NCI-H226 (cell line): Measurements from ENCODE around the gene KIRREL1.
A peak's percentile ranks its signal among the peaks of the same experiment; 100 is the strongest.
"Not testable (repeated sequence)": the region's sequence is repeated elsewhere in the genome, so short reads cannot be mapped to it uniquely, and the experiment has no call there.

ENCODE experiments used
- DNase-seq: peaks from one replicate; pipeline ENCODE4 v3.0.0-alpha.2; 2015

The KIRREL1 gene

DNA sequence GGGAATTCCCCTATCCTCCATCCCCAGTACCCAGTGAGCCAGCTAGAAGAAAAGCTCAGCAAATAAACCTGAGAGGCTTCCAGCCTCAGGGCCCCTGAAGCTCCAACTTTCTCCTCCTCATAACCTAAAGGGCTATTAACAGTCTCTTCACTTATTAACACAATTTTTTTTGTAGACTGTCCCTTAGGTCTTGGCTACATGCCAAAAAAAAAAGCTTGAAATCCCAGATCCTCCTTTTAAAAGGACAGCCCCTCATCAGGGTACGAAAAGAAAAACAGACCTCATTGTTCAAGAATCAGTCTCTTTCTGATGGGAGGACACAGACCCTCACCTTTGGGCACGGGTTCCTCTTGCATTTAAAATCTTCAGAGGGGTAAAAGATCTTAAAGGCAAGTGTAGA lies 114.5 kb downstream of the KIRREL1 start:
- no peak for DNase-seq

- DNase-seq: no peak
These were observed 119.7 kb downstream of the KIRREL1 start for GRCh38 chr1:158112994-158113758.

DNA sequence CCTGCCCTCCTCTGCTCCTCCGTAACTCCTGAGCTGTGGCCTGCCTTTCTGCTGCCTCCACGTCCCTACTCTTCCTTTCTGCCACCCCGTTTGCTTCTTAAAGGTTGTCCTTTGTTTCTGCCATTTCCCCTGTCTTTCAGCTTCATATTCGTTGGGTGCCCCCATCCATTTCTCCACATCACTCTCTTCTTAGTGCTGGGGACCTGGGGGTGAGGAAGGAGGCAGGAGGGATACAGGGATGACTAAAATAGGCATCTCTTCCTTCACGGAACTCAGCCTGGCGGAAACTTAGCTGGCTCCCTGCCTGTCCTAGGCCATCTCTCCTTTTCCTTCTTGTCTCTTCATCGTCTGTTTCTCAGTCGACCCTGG lies 120.3 kb downstream of the KIRREL1 start:
- DNase-seq: no peak

GRCh38 chr1:158115126-158115525 lies 121.7 kb downstream of the KIRREL1 start:
- no peak for DNase-seq

DNA sequence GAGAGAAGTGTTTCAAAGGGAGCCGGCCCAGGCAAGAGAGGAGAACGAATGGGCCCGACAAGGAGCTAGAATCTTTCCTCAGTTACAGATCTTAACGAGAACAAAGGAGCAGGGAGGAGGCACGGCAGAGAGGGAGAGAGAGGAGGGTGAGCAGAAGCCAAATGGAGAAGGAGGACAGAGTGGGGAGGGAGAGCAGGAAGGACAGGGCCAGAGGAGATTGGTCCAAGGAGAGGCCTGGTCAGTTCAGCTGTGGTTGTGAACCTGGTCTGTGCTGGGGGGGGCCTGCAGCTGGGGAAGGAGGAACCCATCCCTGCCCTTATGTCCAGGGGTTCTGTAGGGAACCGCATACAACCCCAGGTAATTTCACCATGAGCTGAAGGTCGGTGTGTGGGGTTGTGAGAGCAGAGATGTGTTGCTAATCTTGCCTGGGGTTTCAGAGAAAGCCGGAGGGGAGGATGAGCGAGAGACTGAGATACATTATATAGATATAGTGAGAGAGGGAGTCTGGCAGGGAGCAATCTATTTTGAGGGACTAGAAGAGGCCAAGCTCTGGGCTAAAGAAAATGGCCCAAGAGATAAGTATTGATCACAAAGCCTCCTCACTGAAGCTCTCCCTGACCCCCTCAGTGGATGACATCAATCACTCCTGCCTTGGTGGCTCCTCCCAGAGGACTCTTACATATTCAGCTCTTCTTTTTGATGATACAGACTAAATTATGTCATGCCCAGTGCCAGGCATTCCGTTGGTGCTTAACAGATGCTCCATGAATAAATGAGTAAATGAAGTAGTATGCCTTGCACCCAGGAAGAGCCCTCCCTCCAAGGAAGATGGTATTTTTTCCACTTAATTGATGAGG lies 123.1 kb downstream of the KIRREL1 start:
- DNase-seq: no peak

GRCh38 chr1:158117854-158118704 lies 124.6 kb downstream of the KIRREL1 start:
- DNase-seq: no peak

DNA sequence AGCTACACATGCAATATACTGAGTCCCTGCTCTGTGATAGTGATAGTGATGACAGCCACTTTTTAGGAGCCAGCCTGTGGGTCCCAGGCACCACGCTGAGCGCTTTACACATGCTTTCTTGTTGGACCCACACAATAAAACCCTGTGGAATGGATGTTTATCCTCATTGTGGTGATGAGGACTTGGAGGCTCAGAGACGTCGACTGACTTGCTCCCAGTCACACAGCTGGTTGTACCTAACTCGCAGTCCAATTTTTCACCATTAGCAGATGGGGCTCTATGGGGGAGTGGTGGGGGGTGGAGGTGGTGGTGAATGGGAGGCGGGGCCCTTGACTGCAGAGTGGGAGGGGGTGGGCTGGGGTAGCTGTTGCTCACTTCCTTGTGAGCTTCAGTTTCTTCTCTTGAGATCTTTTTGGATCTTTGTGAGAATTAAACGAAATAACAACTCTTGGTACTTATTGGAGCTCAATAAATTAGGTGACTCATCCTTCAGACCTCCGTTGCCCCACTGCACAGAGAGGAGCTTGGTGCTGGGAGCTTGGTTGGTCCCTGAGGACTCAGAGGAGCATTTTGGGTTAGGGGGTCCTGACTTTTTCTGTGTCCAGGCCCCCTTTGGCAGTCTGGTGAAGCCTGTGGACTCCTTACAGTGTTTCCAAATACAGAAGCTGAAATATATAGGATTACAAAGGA lies 125.4 kb downstream of the KIRREL1 start:
- no peak for DNase-seq

- DNase-seq: no peak
These were observed 126.7 kb downstream of the KIRREL1 start for GRCh38 chr1:158119976-158120653.

DNA sequence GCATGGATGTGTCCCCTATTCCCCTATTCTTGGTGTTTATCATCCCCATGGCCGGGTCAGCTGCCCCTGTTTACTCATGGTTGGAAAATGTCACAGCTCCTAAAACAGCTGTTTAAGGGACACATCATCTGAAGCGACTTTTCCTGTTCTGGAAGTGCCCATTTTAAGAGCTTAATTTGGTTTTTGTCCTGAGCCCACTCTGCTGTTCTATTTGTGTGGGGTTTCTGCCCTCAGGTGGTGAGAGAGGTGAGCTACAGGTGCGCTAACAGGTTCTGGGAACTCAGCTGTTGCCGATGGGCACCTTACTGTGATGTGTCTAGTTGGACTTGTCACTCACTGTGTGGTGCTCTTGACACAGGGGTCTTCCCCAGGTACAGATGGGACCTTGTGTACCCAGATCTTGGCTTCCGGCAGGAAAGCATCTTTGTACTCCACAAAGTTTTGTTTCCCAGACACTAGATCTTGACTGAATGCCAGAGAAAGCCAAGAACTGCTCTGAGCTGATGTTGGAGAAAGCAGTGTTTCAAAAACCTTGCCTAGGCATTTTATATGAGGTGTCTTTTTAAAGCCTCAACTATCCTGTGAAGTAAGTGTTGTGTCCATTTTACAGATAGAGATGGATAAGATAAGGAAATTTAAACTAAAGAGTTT lies 128.3 kb downstream of the KIRREL1 start:
- DNase-seq: no peak

- no peak for DNase-seq
These were observed 129.5 kb downstream of the KIRREL1 start for GRCh38 chr1:158122833-158123388.

DNA sequence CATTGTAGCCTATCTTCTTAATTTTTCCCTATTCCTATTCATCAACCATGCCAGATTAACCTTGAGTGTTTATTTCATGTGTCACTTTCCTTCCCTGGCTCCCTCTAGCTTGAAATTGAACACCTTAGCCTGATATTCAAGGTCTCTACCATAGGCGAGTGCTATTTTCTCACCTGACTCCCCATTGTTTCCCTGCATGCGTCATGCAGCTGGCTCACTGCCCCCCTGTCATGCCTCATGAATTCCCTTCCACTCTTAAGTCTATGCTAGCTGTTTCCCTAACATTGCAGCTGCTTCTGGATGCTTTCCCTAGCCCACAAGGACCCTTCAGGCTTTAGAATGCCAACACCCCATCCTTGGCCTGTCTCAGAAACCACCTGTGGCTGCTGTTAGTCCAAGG lies 130.6 kb downstream of the KIRREL1 start:
- no peak for DNase-seq

DNA sequence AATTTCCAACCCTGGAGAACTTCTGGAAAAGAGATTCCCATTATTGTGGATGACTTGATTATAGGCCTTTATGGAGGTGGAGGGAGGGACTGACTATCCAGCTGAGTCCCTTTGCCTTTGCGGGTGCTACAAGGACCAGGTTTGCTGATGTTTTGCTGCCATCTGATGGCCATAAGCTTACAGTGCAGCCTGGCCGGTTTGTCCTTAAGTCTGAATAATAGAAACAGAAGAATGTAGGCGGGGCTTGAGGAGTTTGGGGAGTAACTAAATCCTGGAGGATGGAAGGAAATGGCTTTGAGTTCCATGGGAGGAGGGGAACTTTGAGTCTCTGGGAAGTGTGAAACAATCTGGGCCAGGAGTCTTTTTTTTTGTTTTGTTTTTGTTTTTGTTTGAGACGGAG lies 131.6 kb downstream of the KIRREL1 start:
- DNase-seq: peak; percentile 80

DNA sequence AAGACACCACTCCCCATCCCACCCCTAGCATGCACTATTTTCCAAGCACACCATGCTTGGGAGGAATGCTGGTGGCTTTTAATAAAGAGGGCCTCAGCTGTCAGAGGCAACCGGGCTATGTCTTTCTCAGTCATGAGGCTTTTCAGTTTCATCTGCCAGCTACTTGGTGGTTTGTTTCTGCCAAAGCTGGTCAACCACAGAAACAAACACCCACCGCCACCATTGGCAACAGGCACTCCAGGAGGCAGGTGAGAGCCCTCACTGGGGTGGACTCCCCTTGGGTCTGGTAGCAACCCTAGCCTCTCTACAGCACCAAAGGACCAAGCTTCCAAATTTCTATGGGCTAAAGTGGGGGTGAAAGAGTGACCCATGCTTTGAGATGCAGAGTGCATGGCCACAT lies 133.0 kb downstream of the KIRREL1 start:
- no peak for DNase-seq

GRCh38 chr1:158128531-158128930 lies 135.1 kb downstream of the KIRREL1 start:
- DNase-seq: not testable (repeated sequence)

DNA sequence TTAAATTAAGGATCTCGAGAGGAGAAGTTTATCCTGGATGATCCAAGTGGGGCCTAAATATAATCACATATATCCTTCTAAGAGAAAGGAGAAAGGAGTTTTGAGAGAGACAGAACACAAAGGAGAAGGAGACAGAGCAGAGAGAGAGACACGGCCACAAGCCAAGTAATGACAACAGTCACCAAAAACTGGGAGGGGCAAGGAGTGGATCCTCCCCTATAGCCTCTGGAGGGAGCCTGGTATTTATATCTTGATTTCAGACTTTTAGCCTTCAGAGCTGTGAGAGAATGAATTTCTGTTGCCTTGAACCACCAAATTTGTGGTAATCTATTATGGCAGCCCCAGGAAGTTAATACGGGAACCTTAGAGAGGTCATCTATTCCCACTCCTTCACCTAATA lies 137.8 kb downstream of the KIRREL1 start:
- DNase-seq: no peak

GRCh38 chr1:158140764-158141192 lies 147.3 kb downstream of the KIRREL1 start:
- DNase-seq: no peak

- peak; percentile 85 for DNase-seq
These were observed 151.8 kb downstream of the KIRREL1 start for GRCh38 chr1:158145173-158145719.

DNA sequence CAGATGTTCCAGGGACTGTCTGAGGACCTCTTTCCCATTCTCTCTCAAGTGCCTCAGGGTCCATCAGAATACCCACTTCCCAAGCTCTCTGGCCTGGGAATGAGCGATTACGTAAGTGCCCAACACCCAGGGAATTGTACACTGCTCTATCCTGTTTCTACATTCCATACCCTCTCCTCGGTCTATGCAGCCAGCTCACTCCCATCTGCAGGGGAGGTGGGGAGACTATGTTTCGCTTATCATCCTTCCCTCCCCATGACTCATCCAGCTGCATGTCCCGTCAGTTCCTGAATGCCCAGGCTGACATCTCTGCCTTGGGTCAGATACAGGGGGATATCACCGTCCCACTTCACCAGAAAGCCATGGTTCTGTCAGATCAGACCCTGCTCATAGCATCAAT lies 152.7 kb downstream of the KIRREL1 start:
- peak; percentile 95 for DNase-seq

GRCh38 chr1:158146739-158147138 lies 153.3 kb downstream of the KIRREL1 start:
- no peak for DNase-seq

DNA sequence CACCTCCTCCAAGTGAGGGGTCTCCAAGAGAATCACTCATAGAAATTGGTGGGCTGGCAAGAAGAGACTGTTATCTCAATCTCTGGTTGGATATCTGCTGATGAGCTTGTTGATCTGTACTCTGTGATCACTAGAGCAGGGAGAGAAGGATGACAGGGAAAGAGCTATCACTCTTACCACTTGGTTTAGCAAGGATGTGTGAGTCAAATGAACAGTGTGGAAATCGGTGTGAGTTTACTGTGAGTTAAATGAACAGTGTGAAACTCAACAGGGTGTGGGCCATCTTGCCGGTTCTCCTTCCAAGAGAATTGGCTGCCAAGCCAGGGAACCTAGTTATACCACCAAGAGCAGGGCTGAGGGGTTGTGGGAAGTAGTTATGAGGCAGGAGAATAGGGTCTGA lies 154.0 kb downstream of the KIRREL1 start:
- no peak for DNase-seq

DNA sequence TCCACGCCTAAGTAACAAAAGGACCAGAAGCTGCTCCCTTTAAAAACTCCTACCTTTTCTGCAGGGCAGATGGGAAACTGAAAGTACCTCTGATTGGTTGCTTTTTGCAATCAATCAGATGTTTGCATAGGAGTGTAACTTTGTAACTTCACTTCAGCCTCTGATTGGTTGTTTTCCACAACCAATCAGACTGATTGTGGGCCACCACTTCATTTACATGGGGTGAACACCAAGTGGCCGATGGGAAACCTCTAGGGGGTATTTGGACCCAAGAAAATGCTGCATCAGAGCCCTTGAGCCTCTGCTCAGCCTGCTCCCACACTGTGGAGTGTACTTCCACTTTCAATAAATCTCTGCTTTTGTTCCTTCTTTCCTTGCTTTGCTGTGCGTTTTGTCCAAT lies 154.4 kb downstream of the KIRREL1 start:
- DNase-seq: no peak
